ENCODE results near the gene FGFBP1.

- TF ChIP-seq ZFP3 (CRISPR knock-in tag; IDR thresholded peaks at IDR 0.05): no peak
- TF ChIP-seq ZNF8 (CRISPR knock-in tag; IDR thresholded peaks at IDR 0.05): no peak
- no peak for TF ChIP-seq ZNF565 (CRISPR knock-in tag; conservative IDR thresholded peaks at IDR 0.05; ENCODE audit: low read depth)
- no peak for TF ChIP-seq ZFP30 (CRISPR knock-in tag; IDR thresholded peaks at IDR 0.05)
- no peak for TF ChIP-seq SNAI2 (CRISPR knock-in tag; IDR thresholded peaks at IDR 0.05)
- no peak for TF ChIP-seq PATZ1 (CRISPR knock-in tag; IDR thresholded peaks at IDR 0.05; ENCODE audit: borderline replicate concordance)
- TF ChIP-seq GLIS3 (CRISPR knock-in tag; IDR thresholded peaks at IDR 0.05): no peak
- no peak for TF ChIP-seq ESRRG (CRISPR knock-in tag; IDR thresholded peaks at IDR 0.05)
- no peak for TF ChIP-seq TCF4 (CRISPR knock-in tag; IDR thresholded peaks at IDR 0.05; ENCODE audit: borderline replicate concordance)
- TF ChIP-seq ARNTL (CRISPR knock-in tag; IDR thresholded peaks at IDR 0.05; ENCODE audit: borderline replicate concordance, low read depth): no peak
Measured at GRCh38 chr4:15925830-15926229, 12.7 kb downstream of the FGFBP1 start.

All from SK-N-SH treated with all-trans-retinoic acid at 6 μM for 48 hours (cell line).